H9 (cell line): ENCODE data around the gene KAT14. TPM values are rescaled to one million over a fixed set of nuclear protein-coding genes. Genes with fewer than 3 reads are reported as not detected.

Experiments used
- DNase-seq: peaks from one replicate; pipeline ENCODE4 v3.0.0-alpha.2; 2017
- H2AFZ ChIP-seq: one replicate; pipeline ENCODE4 v1.6.1; 2013; ENCODE audit warnings: mild to moderate bottlenecking, low read length, control low read depth, moderate library complexity
- H2AK5ac ChIP-seq: 2 replicates; pipeline ENCODE4 v1.6.1; 2013; ENCODE audit warnings: low read length, control low read depth, mixed read lengths; ENCODE audit not compliant: insufficient read length
- H2BK120ac ChIP-seq: one replicate; pipeline ENCODE4 v1.6.1; 2013; ENCODE audit warnings: low read depth, mild to moderate bottlenecking, low read length, control low read depth, inconsistent platforms; ENCODE audit not compliant: poor library complexity, severe bottlenecking
- H2BK12ac ChIP-seq: 2 replicates; pipeline ENCODE4 v1.6.1; 2013; ENCODE audit warnings: low read length, control low read depth, mixed read lengths, low read depth; ENCODE audit not compliant: insufficient read length
- H2BK15ac ChIP-seq: 2 replicates; pipeline ENCODE4 v1.6.1; 2013; ENCODE audit warnings: low read depth, low read length, control low read depth
- H2BK20ac ChIP-seq: one replicate; pipeline ENCODE4 v1.6.1; 2013; ENCODE audit warnings: low read depth, mild to moderate bottlenecking, low read length, control low read depth, inconsistent platforms; ENCODE audit not compliant: poor library complexity, severe bottlenecking
- H2BK5ac ChIP-seq: 2 replicates; pipeline ENCODE4 v1.6.1; 2013; ENCODE audit warnings: low read length, control low read depth, mixed read lengths; ENCODE audit not compliant: insufficient read length
- H3K14ac ChIP-seq: 2 replicates; pipeline ENCODE4 v1.6.1; 2013; ENCODE audit warnings: low read length, control low read depth; ENCODE audit not compliant: insufficient read depth
- H3K18ac ChIP-seq: 2 replicates; pipeline ENCODE4 v1.6.1; 2013; ENCODE audit warnings: low read depth, mild to moderate bottlenecking, mixed read lengths, low read length, control low read depth; ENCODE audit not compliant: insufficient read length
- H3K23ac ChIP-seq: 2 replicates; pipeline ENCODE4 v1.6.1; 2013; ENCODE audit warnings: low read length, control low read depth, mixed read lengths, low read depth; ENCODE audit not compliant: insufficient read length
- H3K23me2 ChIP-seq: 2 replicates; pipeline ENCODE4 v1.6.1; 2013; ENCODE audit warnings: low read depth, mild to moderate bottlenecking, mixed read lengths, low read length, control low read depth; ENCODE audit not compliant: insufficient read length, poor library complexity, severe bottlenecking
- H3K27ac ChIP-seq: 2 replicates; pipeline ENCODE4 v1.5.1; 2013; ENCODE audit warnings: low read length, control low read depth, mixed read lengths, low read depth; ENCODE audit not compliant: insufficient read length
- H3K27me3 ChIP-seq: 2 replicates; pipeline ENCODE4 v1.6.1; 2013; ENCODE audit warnings: low read length, control low read depth, inconsistent platforms; ENCODE audit not compliant: insufficient read depth
- H3K4ac ChIP-seq: 2 replicates; pipeline ENCODE4 v1.6.1; 2013; ENCODE audit warnings: low read depth, mild to moderate bottlenecking, control low read depth, inconsistent platforms, low read length, moderate library complexity
- H3K4me1 ChIP-seq: 2 replicates; pipeline ENCODE4 v1.6.1; 2013; ENCODE audit warnings: low read length, control low read depth, inconsistent platforms; ENCODE audit not compliant: insufficient read depth
- H3K4me2 ChIP-seq: 2 replicates; pipeline ENCODE4 v1.6.1; 2013; ENCODE audit warnings: low read length, control low read depth, mixed read lengths; ENCODE audit not compliant: insufficient read length, insufficient read depth
- H3K56ac ChIP-seq: 2 replicates; pipeline ENCODE4 v1.6.1; 2013; ENCODE audit warnings: low read depth, mild to moderate bottlenecking, mixed read lengths, low read length, control low read depth; ENCODE audit not compliant: insufficient read length
- H3K79me1 ChIP-seq: 2 replicates; pipeline ENCODE4 v1.6.1; 2013; ENCODE audit warnings: low read depth, mild to moderate bottlenecking, moderate library complexity, low read length, control low read depth, inconsistent platforms; ENCODE audit not compliant: insufficient read depth, poor library complexity, severe bottlenecking
- H3K79me2 ChIP-seq: 2 replicates; pipeline ENCODE4 v1.6.1; 2013; ENCODE audit warnings: low read length, control low read depth, inconsistent platforms; ENCODE audit not compliant: insufficient read depth
- H3K9ac ChIP-seq: 2 replicates; pipeline ENCODE4 v1.6.1; 2013; ENCODE audit warnings: low read length, control low read depth, mixed read lengths; ENCODE audit not compliant: insufficient read length; ENCODE audit errors: extremely low read depth
- H3K9me3 ChIP-seq: one replicate; pipeline ENCODE4 v1.6.1; 2013; ENCODE audit warnings: low read depth, low read length, inconsistent platforms; ENCODE audit not compliant: control insufficient read depth
- H3T11ph ChIP-seq: one replicate; pipeline ENCODE4 v1.6.1; 2013; ENCODE audit warnings: mild to moderate bottlenecking, low read length, control low read depth, inconsistent platforms
- H4K20me1 ChIP-seq: one replicate; pipeline ENCODE4 v1.6.1; 2013; ENCODE audit not compliant: control insufficient read depth, insufficient read length, insufficient read depth
- H4K5ac ChIP-seq: 2 replicates; pipeline ENCODE4 v1.6.1; 2013; ENCODE audit warnings: low read depth, mild to moderate bottlenecking, mixed read lengths, low read length, control low read depth; ENCODE audit not compliant: insufficient read length
- H4K8ac ChIP-seq: replicated peaks from 2 replicates; pipeline ENCODE4 v1.6.1; 2013; ENCODE audit warnings: low read length, control low read depth, mixed read lengths, low read depth; ENCODE audit not compliant: insufficient read length
- H4K91ac ChIP-seq: 2 replicates; pipeline ENCODE4 v1.6.1; 2013; ENCODE audit warnings: low read depth, mild to moderate bottlenecking, moderate library complexity, mixed read lengths, low read length, control low read depth; ENCODE audit not compliant: insufficient read length
- H3K27ac Mint-ChIP-seq, 3 experiments: 2 replicates in 2 of 3; 3 replicates in 1 of 3; pipeline ENCODE4 v1.8.0; 2020 to 2021; ENCODE audit warnings: mixed read lengths in 3 of 3, mild to moderate bottlenecking in 1 of 3, moderate library complexity in 1 of 3
- H3K27me3 Mint-ChIP-seq: 2 replicates; pipeline ENCODE4 v1.8.0; 2021; ENCODE audit warnings: low read depth, mild to moderate bottlenecking, moderate library complexity, mixed read lengths
- H3K36me3 Mint-ChIP-seq, 3 experiments: 2 replicates in 2 of 3; 3 replicates in 1 of 3; pipeline ENCODE4 v1.8.0; 2020 to 2021; ENCODE audit warnings: low read depth in 3 of 3, mixed read lengths in 3 of 3; ENCODE audit not compliant: insufficient read depth in 1 of 3
- H3K4me1 Mint-ChIP-seq, 2 experiments: 2 replicates each; pipeline ENCODE4 v1.8.0; 2020; ENCODE audit warnings: mixed read lengths in 2 of 2
- H3K4me3 Mint-ChIP-seq, 2 experiments: 2 replicates in 1 of 2; 3 replicates in 1 of 2; pipeline ENCODE4 v1.8.0; 2020 to 2021; ENCODE audit warnings: mild to moderate bottlenecking in 2 of 2, mixed read lengths in 2 of 2, moderate library complexity in 1 of 2
- H3K9me3 Mint-ChIP-seq, 2 experiments: 2 replicates in 1 of 2; 3 replicates in 1 of 2; pipeline ENCODE4 v1.8.0; 2020; ENCODE audit warnings: mild to moderate bottlenecking in 2 of 2, mixed read lengths in 2 of 2, moderate library complexity in 1 of 2
- WGBS: extraction: QIAGEN DNeasy Blood & Tissue Kit; methylation state at CpG from one replicate; pipeline ENCODE4 v1.1.7; 2013; ENCODE audit warnings: missing lambda C conversion rate, low lambda C conversion rate, mixed read lengths; ENCODE audit not compliant: insufficient read length; ENCODE audit errors: extremely low coverage; 5-methylcytosine and 5-hydroxymethylcytosine counted together
- total RNA-seq: library from RNA; stranded (reverse); gene quantifications from 2 replicates; pipeline ENCODE4 v1.2.1, GENCODE V29; 2021
- TF ChIP-seq, protein P1 (sequence below): fragments of 200-600 bp; sonication (generic); conservative IDR thresholded peaks from 3 replicates; pipeline ENCODE4 v1.8.0; 2021; ENCODE audit warnings: antibody characterized with exemption, mild to moderate bottlenecking

KAT14 gene
- total RNA-seq, 1 experiment from 2014 or later: 19.2 TPM

DNA sequence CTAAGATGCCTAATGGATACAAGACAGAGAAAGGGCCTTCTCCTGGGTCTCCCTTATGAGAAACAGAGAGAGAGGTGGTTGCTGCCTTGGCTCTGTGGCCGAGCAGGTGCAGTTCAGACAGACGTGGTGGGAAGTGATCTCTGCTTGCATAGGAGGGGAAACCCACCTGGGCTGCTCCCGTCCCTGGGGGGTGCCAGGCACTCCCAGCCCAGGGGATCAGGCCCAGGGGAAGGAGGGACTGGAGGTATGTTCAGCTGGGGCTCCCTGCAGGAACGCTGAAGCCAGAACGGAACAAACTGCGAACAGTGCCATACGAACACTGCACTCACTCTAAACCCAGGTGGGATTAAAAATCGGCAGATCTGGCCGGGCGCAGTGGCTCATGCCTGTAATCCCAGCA is 44.3 kb upstream of the KAT14 start:
- TF ChIP-seq, protein P1, sequence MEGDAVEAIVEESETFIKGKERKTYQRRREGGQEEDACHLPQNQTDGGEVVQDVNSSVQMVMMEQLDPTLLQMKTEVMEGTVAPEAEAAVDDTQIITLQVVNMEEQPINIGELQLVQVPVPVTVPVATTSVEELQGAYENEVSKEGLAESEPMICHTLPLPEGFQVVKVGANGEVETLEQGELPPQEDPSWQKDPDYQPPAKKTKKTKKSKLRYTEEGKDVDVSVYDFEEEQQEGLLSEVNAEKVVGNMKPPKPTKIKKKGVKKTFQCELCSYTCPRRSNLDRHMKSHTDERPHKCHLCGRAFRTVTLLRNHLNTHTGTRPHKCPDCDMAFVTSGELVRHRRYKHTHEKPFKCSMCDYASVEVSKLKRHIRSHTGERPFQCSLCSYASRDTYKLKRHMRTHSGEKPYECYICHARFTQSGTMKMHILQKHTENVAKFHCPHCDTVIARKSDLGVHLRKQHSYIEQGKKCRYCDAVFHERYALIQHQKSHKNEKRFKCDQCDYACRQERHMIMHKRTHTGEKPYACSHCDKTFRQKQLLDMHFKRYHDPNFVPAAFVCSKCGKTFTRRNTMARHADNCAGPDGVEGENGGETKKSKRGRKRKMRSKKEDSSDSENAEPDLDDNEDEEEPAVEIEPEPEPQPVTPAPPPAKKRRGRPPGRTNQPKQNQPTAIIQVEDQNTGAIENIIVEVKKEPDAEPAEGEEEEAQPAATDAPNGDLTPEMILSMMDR: no peak
- Mint-ChIP-seq H3K4me1 (peaks cover 3 to 5% of the 10 kb centered on the region in 2 experiments; a peak in 1 of 4 replicates), H3K4me3 (no peak overlapping the region), H3K27ac (no peak overlapping the region), H3K36me3 (no peaks in the 10 kb centered on the region), H3K27me3 (peaks cover 6% of the 10 kb centered on the region), H3K9me3 (no peaks in the 10 kb centered on the region)
- no peak overlapping the region for H3K56ac ChIP-seq
- H2BK12ac ChIP-seq: no peak overlapping the region
- no peak overlapping the region for H3K14ac ChIP-seq
- H2AFZ ChIP-seq: no peak overlapping the region
- DNase-seq: no peak
- no peaks in the 10 kb centered on the region for H3K79me2 ChIP-seq
- no peak overlapping the region for H2BK5ac ChIP-seq
- no peak overlapping the region for H2BK120ac ChIP-seq
- H3K9me3 ChIP-seq: no peaks in the 10 kb centered on the region
- no peaks in the 10 kb centered on the region for H3K23me2 ChIP-seq
- H3K4me2 ChIP-seq: no peak overlapping the region
- H3K18ac ChIP-seq: no peak overlapping the region
- no peak overlapping the region for H2AK5ac ChIP-seq
- H3K79me1 ChIP-seq: no peaks in the 10 kb centered on the region
- no peak overlapping the region for H3K27ac ChIP-seq
- no peak overlapping the region for H3T11ph ChIP-seq
- no CpG with 5 or more reads among the region's 10 CpGs for WGBS
- no peak overlapping the region for H4K91ac ChIP-seq
- no peaks in the 10 kb centered on the region for H4K20me1 ChIP-seq
- no peak overlapping the region for H4K8ac ChIP-seq
- no peak overlapping the region for H3K9ac ChIP-seq
- no peaks in the 10 kb centered on the region for H3K27me3 ChIP-seq
- H3K4me1 ChIP-seq: no peaks in the 10 kb centered on the region
- no peak overlapping the region for H3K4ac ChIP-seq
- no peak overlapping the region for H4K5ac ChIP-seq
- no peak overlapping the region for H2BK20ac ChIP-seq
- H3K23ac ChIP-seq: no peak overlapping the region
- H2BK15ac ChIP-seq: no peak overlapping the region
